AG10803 (cell line): ENCODE data around the gene KLHL6.
"Not testable (repeated sequence)": the region's sequence is repeated elsewhere in the genome, so short reads cannot be mapped to it uniquely, and the experiment has no call there.

Source experiments
- DNase-seq: peaks from one replicate; pipeline ENCODE4 v3.0.0; 2010; ENCODE audit warnings: low read depth
- H3K4me3 ChIP-seq: 2 replicates; pipeline ENCODE4 v1.5.1; 2011; ENCODE audit warnings: mild to moderate bottlenecking, low read length, control low read depth
- TF ChIP-seq, protein P1 (sequence below): conservative IDR thresholded peaks from 2 replicates; pipeline ENCODE4 v1.5.1; 2011; ENCODE audit warnings: mild to moderate bottlenecking, low read length, control low read depth, inconsistent platforms

KLHL6 gene

GRCh38 chr3:183533412-183534132 is 21.9 kb downstream of the KLHL6 start:
- TF ChIP-seq, protein P1, sequence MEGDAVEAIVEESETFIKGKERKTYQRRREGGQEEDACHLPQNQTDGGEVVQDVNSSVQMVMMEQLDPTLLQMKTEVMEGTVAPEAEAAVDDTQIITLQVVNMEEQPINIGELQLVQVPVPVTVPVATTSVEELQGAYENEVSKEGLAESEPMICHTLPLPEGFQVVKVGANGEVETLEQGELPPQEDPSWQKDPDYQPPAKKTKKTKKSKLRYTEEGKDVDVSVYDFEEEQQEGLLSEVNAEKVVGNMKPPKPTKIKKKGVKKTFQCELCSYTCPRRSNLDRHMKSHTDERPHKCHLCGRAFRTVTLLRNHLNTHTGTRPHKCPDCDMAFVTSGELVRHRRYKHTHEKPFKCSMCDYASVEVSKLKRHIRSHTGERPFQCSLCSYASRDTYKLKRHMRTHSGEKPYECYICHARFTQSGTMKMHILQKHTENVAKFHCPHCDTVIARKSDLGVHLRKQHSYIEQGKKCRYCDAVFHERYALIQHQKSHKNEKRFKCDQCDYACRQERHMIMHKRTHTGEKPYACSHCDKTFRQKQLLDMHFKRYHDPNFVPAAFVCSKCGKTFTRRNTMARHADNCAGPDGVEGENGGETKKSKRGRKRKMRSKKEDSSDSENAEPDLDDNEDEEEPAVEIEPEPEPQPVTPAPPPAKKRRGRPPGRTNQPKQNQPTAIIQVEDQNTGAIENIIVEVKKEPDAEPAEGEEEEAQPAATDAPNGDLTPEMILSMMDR: no peak
- no peak for DNase-seq

GRCh38 chr3:183532620-183533411 is 22.7 kb downstream of the KLHL6 start:
- TF ChIP-seq, protein P1: no peak
- no peak overlapping the region for H3K4me3 ChIP-seq
- no peak for DNase-seq

More at GRCh38 chr3:183533412-183534132, 21.9 kb downstream of the KLHL6 start:
- no peak overlapping the region for H3K4me3 ChIP-seq

- DNase-seq: no peak
- TF ChIP-seq, protein P1: no peak
- no peak overlapping the region for H3K4me3 ChIP-seq
Measured at GRCh38 chr3:183529717-183530116, 25.8 kb downstream of the KLHL6 start.

DNA sequence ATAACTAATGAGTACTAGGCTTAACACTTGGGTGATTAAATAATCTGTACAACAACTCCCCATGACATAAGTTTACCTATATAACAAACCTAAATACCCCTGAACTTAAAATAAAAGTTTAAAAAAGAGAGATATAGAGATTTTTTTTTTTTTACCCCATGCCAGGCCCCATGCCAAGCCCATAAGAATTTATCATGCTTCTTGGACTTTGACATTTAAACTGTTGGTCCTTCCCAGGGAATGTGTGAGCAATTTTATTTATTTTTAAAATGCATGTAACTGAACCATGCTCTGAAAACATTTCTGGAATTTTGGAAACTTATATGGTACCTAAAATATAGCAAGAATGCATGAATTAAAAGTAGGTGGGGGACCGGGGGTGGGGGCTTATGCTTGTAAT is 26.3 kb downstream of the KLHL6 start:
- no peak overlapping the region for H3K4me3 ChIP-seq
- TF ChIP-seq, protein P1: no peak
- no peak for DNase-seq

DNA sequence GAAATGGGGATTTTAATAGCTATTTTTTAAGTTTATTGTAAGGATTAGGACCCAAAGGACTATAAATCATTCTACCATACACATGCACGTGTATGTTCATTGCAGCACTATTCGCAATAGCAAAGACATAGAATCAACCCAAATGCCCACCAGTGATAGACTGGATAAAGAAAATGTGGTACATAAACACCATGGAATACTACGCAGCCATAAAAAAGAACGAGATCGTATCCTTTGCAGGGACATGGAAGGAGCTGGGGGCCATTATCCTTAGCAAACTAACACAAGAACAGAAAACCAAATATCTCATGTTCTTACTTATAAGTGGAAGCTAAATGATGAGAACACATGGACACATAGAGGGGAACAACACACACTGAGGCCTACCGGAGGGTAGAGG is 26.7 kb downstream of the KLHL6 start:
- not testable (repeated sequence) for DNase-seq, H3K4me3 ChIP-seq

DNA sequence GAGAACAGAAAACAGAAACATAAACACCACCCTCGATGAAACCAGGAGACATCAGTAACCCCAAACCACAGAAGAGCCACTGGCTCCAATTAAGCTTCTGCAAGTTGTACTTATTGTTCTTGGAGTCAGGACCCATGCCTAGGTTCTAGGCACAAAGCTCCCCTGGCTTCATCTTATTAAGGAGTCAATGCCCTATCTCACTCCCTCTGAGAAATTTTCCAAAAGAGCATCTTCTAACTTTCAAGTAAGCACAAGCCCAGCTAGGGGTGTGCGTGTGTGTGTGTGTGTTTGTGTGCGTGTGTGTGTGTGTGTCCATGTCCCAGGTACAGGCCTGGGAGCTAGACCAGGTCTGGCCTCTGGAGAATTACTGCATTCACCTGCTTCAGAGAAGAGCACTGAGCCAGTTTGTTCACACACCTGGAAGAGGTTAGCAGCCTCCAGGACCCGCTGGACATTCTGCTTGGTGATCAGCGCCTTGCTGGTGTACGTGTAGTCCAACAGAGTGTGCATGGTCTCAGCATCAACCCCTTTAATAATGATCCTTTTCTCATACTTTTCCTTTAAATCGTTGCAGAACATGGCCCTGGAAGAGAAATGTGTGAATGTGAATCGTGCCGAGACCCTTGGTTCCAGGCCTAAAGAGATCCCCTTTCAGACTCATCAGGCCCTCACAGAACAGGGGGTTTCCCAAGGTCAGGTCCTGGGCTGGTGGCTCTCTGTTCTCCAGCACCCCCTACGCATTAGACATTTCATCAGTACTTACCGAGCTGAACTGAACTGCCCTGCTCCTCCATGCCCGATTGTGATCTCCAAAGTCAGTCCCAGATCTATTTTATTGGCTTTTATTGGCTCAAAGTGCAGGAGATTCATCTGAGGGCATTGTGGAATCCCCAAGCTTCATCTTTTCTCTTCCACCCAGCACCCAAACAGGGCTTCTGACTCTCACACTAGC is 27.8 kb downstream of the KLHL6 start:
- TF ChIP-seq, protein P1: no peak
- H3K4me3 ChIP-seq: no peak overlapping the region
- no peak for DNase-seq

DNA sequence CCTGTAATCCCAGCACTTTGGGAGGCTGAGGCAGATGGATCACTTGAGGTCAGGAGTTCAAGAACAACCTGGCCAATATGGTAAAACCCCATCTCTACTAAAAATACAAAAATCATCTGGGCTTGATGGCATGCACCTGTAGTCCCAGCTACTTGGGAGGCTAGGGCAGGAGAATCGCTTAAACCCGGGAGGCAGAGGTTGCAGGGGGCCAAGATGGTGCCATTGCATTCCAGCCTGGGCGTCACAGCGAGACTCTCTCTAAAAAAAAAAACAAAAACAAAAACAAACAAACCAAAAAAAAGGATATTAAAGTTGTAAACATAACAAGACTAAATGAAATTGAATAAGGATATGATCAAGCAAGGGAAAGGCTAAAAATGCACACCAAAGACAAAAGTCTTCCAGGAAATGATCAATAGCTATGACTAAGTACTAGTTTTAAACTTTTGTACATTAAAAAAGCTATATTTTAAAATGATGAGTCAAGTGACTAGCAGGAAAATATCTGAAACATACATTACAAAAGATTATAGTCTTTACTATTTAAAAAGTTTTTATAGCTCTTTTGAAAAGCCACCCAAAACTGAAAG is 28.6 kb downstream of the KLHL6 start:
- DNase-seq: no peak
- TF ChIP-seq, protein P1: no peak
- no peak overlapping the region for H3K4me3 ChIP-seq
